ENCODE data around the gene PDE11A. TPM values are rescaled to one million over a fixed set of nuclear protein-coding genes. Genes with fewer than 3 reads are reported as not detected.

Gene PDE11A
- total and polyA plus RNA-seq, 2 of the 8 experiments (the other 6 are each of a cell fraction or from before 2014, with no cell fraction given) = 0.19 to 0.23 TPM

GRCh38 chr2:177721818-177722567, 350.6 kb downstream of the PDE11A start:
- WGBS, 2 experiments (ENCODE audit: extremely low coverage in 1 of 2, insufficient coverage in 1 of 2, insufficient read length in 1 of 2, insufficient replicate concordance in 2 of 2, low coverage in 1 of 2, low lambda C conversion rate in 2 of 2, missing lambda C conversion rate in 1 of 2) = 79% methylated on average over 11 of the region's 11 CpGs; no CpG with 5 or more reads in 1 of the 2 experiments
- POLR2A ChIA-PET (ENCODE audit: partially characterized antibody) = no interaction called here

More at GRCh38 chr2:177721818-177722567, 350.6 kb downstream of the PDE11A start:
- H2BK20ac ChIP-seq (ENCODE audit: low read length) = no peak overlapping the region
- TF ChIP-seq RAD21 (IDR thresholded peaks at IDR 0.05 in 1 of 2, conservative IDR thresholded peaks at IDR 0.05 in 1 of 2; ENCODE audit: low read depth in 2 of 2, low read length in 2 of 2) (no peak), CHD1 (IDR thresholded peaks at IDR 0.05; ENCODE audit: low read depth, low read length) (no peak), CBX5 (IDR thresholded peaks at IDR 0.05; ENCODE audit: low read depth, low read length) (no peak), TBP (IDR thresholded peaks at IDR 0.05; ENCODE audit: low read depth, low read length) (no peak), JUND (IDR thresholded peaks at IDR 0.05; ENCODE audit: low read length) (no peak), EP300 (IDR thresholded peaks at IDR 0.05; ENCODE audit: borderline replicate concordance in 1 of 2, low read depth in 2 of 2, low read length in 2 of 2) (no peak)
- no peak overlapping the region for H3K56ac ChIP-seq (replicated peaks; ENCODE audit: insufficient read length, low read depth, low read length)
- H3K4me1 ChIP-seq (replicated peaks in 1 of 4; ENCODE audit: control insufficient read depth in 3 of 4, insufficient read depth in 4 of 4, low read length in 3 of 4) = no peaks in the 10 kb centered on the region; a peak in 1 of 7 replicates
- no peak overlapping the region for H4K91ac ChIP-seq (replicated peaks; ENCODE audit: insufficient read length, low read length)
- DNase-seq (ENCODE audit: low read depth in 1 of 2, low spot score in 2 of 2) (no peak), FAIRE-seq (no peak)
- H3K4me2 ChIP-seq (ENCODE audit: insufficient read depth in 1 of 2, low read depth in 2 of 2, low read length in 2 of 2) = no peak overlapping the region
- H3K23me2 ChIP-seq (ENCODE audit: low read depth, low read length) = no peaks in the 10 kb centered on the region
- no peaks in the 10 kb centered on the region for H3K79me1 ChIP-seq (ENCODE audit: low read depth, low read length)
- no peak overlapping the region for H4K8ac ChIP-seq (ENCODE audit: extremely low read depth, insufficient read depth, low read length)
- H3K18ac ChIP-seq (ENCODE audit: extremely low read depth, low read length) = no peak overlapping the region
- H3K4me3 ChIP-seq (ENCODE audit: extremely low read depth in 1 of 4, insufficient read depth in 2 of 4, low read depth in 3 of 4, low read length in 4 of 4) = no peak overlapping the region
- H3K4ac ChIP-seq (replicated peaks; ENCODE audit: insufficient read length, low read depth, low read length) = no peak overlapping the region
- H3K14ac ChIP-seq (ENCODE audit: insufficient read length) = no peak overlapping the region
- no peak overlapping the region for H4K5ac ChIP-seq (ENCODE audit: insufficient read length, low read depth, low read length)
- H3K36me3 ChIP-seq (ENCODE audit: control insufficient read depth in 2 of 4, insufficient read depth in 4 of 4, low read length in 3 of 4) = no peaks in the 10 kb centered on the region
- H3K27me3 ChIP-seq (replicated peaks in 1 of 4; ENCODE audit: control insufficient read depth in 3 of 4, extremely low read depth in 1 of 4, insufficient read depth in 3 of 4, low read length in 3 of 4) = peaks cover 0 to 7% (median 2%) of the 10 kb centered on the region in 4 experiments; a peak in 5 of 7 replicates
- H3K9me3 ChIP-seq (ENCODE audit: insufficient read depth in 2 of 2, low read depth in 1 of 2, low read length in 1 of 2) = no peaks in the 10 kb centered on the region
- H3K27ac ChIP-seq (ENCODE audit: low read depth, low read length) = no peak overlapping the region
- H2BK12ac ChIP-seq (ENCODE audit: low read depth, low read length) = no peak overlapping the region
- no peak overlapping the region for H2AFZ ChIP-seq (ENCODE audit: low read length)
- CTCF ChIA-PET (ENCODE audit: partially characterized antibody) = interaction anchor here (0.7 to 3.5 kb wide), 6 partner anchors 11 to 496 kb away, joined by 3 to 12 read pairs (median 3); no protein-coding TSS in a partner anchor
- H2BK120ac ChIP-seq (replicated peaks; ENCODE audit: low read depth, low read length) = no peak overlapping the region
- H2BK15ac ChIP-seq (ENCODE audit: low read length) = no peak overlapping the region
- no peak overlapping the region for H2BK5ac ChIP-seq (ENCODE audit: low read depth, low read length)
- H3K79me2 ChIP-seq (ENCODE audit: control insufficient read depth in 1 of 2, insufficient read depth in 2 of 2, low read length in 2 of 2) = no peaks in the 10 kb centered on the region
- H4K20me1 ChIP-seq (replicated peaks in 1 of 2; ENCODE audit: control insufficient read depth in 1 of 2, insufficient read depth in 2 of 2, low read length in 2 of 2) = no peaks in the 10 kb centered on the region
- no peak overlapping the region for H3K23ac ChIP-seq (ENCODE audit: insufficient read length)
- H3K9ac ChIP-seq (replicated peaks in 1 of 4; ENCODE audit: extremely low read depth in 1 of 4, low read depth in 3 of 4, low read length in 3 of 4) = no peak overlapping the region
- H2AK5ac ChIP-seq (ENCODE audit: low read depth, low read length) = no peak overlapping the region

Data from H1 (cell line).